ENCODE measurements around the gene RECQL5. TPM values are rescaled to one million over a fixed set of nuclear protein-coding genes. Genes with fewer than 3 reads are reported as not detected.

RECQL5 gene
- total and polyA plus RNA-seq, 2 donors (not counting 1 experiment from before 2014, with no cell fraction given) = 8.4 to 26.3 TPM

GRCh38 chr17:75642784-75643642 is 23.9 kb downstream of the RECQL5 start:
- H3K79me2 ChIP-seq (ENCODE audit: control insufficient read depth, insufficient read depth, low read length) = no peaks in the 10 kb centered on the region
- H4K20me1 ChIP-seq (ENCODE audit: control insufficient read depth, extremely low read depth, insufficient read depth, low read length) = no peaks in the 10 kb centered on the region
- no peaks in the 10 kb centered on the region for H3K4me1 ChIP-seq (ENCODE audit: control insufficient read depth, extremely low read depth, insufficient read depth, low read length)
- TF ChIP-seq CTCF (conservative IDR thresholded peaks at IDR 0.05 in 1 of 2, IDR thresholded peaks at IDR 0.05 in 1 of 2; ENCODE audit: low read depth in 1 of 2, low read length in 2 of 2) (no peak), EZH2 (IDR thresholded peaks at IDR 0.05; ENCODE audit: low read length, missing control alignments) (no peak)
- no peaks in the 10 kb centered on the region for H3K36me3 ChIP-seq (ENCODE audit: control insufficient read depth, insufficient read depth, low read length)
- no peaks in the 10 kb centered on the region for H3K9me3 ChIP-seq (ENCODE audit: control insufficient read depth, insufficient read depth, low read depth, low read length)
- no peak overlapping the region for H3K9ac ChIP-seq (ENCODE audit: insufficient read depth, low read length)
- H3K4me2 ChIP-seq (ENCODE audit: extremely low read depth, insufficient read depth, low read length) = no peak overlapping the region
- no peak overlapping the region for H2AFZ ChIP-seq (ENCODE audit: low read length)
- H3K27ac ChIP-seq (ENCODE audit: insufficient read depth, low read length) = no peak overlapping the region
- no peak overlapping the region for H3K4me3 ChIP-seq (replicated peaks in 1 of 4; ENCODE audit: control extremely low read depth in 1 of 4, insufficient read depth in 1 of 4, low read depth in 3 of 4, low read length in 4 of 4)
- no peak for DNase-seq (ENCODE audit: low read depth in 2 of 2)
- H3K27me3 ChIP-seq (ENCODE audit: control insufficient read depth, insufficient read depth, low read length) = no peaks in the 10 kb centered on the region

- Histone ChIP-seq H4K20me1 (ENCODE audit: control insufficient read depth, extremely low read depth, insufficient read depth, low read length) (no peaks in the 10 kb centered on the region), H3K36me3 (ENCODE audit: control insufficient read depth, insufficient read depth, low read length) (no peaks in the 10 kb centered on the region), H3K4me1 (ENCODE audit: control insufficient read depth, extremely low read depth, insufficient read depth, low read length) (no peaks in the 10 kb centered on the region), H3K27me3 (ENCODE audit: control insufficient read depth, insufficient read depth, low read length) (no peaks in the 10 kb centered on the region), H3K9me3 (ENCODE audit: control insufficient read depth, insufficient read depth, low read depth, low read length) (no peaks in the 10 kb centered on the region), H3K4me3 (replicated peaks in 1 of 4; ENCODE audit: control extremely low read depth in 1 of 4, insufficient read depth in 1 of 4, low read depth in 3 of 4, low read length in 4 of 4) (no peak overlapping the region), H2AFZ (ENCODE audit: low read length) (no peak overlapping the region), H3K79me2 (ENCODE audit: control insufficient read depth, insufficient read depth, low read length) (no peaks in the 10 kb centered on the region), H3K4me2 (ENCODE audit: extremely low read depth, insufficient read depth, low read length) (no peak overlapping the region), H3K9ac (ENCODE audit: insufficient read depth, low read length) (no peak overlapping the region), H3K27ac (ENCODE audit: insufficient read depth, low read length) (no peak overlapping the region)
- TF ChIP-seq CTCF (conservative IDR thresholded peaks at IDR 0.05 in 1 of 2, IDR thresholded peaks at IDR 0.05 in 1 of 2; ENCODE audit: low read depth in 1 of 2, low read length in 2 of 2) (no peak), EZH2 (IDR thresholded peaks at IDR 0.05; ENCODE audit: low read length, missing control alignments) (no peak)
- no peak for DNase-seq (ENCODE audit: low read depth in 2 of 2)
Observed at GRCh38 chr17:75642182-75642783, 24.7 kb downstream of the RECQL5 start.

- Histone ChIP-seq H3K36me3 (ENCODE audit: control insufficient read depth, insufficient read depth, low read length) (no peaks in the 10 kb centered on the region), H4K20me1 (ENCODE audit: control insufficient read depth, extremely low read depth, insufficient read depth, low read length) (no peaks in the 10 kb centered on the region), H3K4me1 (ENCODE audit: control insufficient read depth, extremely low read depth, insufficient read depth, low read length) (no peaks in the 10 kb centered on the region), H3K9me3 (ENCODE audit: control insufficient read depth, insufficient read depth, low read depth, low read length) (no peaks in the 10 kb centered on the region), H3K9ac (ENCODE audit: insufficient read depth, low read length) (no peak overlapping the region), H2AFZ (ENCODE audit: low read length) (no peak overlapping the region), H3K27me3 (ENCODE audit: control insufficient read depth, insufficient read depth, low read length) (no peaks in the 10 kb centered on the region), H3K27ac (ENCODE audit: insufficient read depth, low read length) (no peak overlapping the region), H3K4me2 (ENCODE audit: extremely low read depth, insufficient read depth, low read length) (no peak overlapping the region), H3K4me3 (replicated peaks in 1 of 4; ENCODE audit: control extremely low read depth in 1 of 4, insufficient read depth in 1 of 4, low read depth in 3 of 4, low read length in 4 of 4) (no peak overlapping the region), H3K79me2 (ENCODE audit: control insufficient read depth, insufficient read depth, low read length) (no peaks in the 10 kb centered on the region)
- TF ChIP-seq CTCF (conservative IDR thresholded peaks at IDR 0.05 in 1 of 2, IDR thresholded peaks at IDR 0.05 in 1 of 2; ENCODE audit: low read depth in 1 of 2, low read length in 2 of 2) (no peak), EZH2 (IDR thresholded peaks at IDR 0.05; ENCODE audit: low read length, missing control alignments) (no peak)
- DNase-seq (ENCODE audit: low read depth in 2 of 2) = no peak
Observed at GRCh38 chr17:75641343-75641742, 25.6 kb downstream of the RECQL5 start.

Measured in fibroblast of lung (primary cell).